ENCODE results near the gene SOWAHB. TPM values are rescaled to one million over a fixed set of nuclear protein-coding genes. Genes with fewer than 3 reads are reported as not detected.

Gene SOWAHB
- total and polyA plus RNA-seq, 9 donors = 0.05 to 0.32 (median 0.13) TPM

GRCh38 chr4:76857074-76857409, 40.9 kb downstream of the SOWAHB start:
- Histone ChIP-seq H3K9me3 (replicated peaks; ENCODE audit: control insufficient read depth, low read depth, low read length) (no peaks in the 10 kb centered on the region), H3K27ac (ENCODE audit: low read length) (peak overlapping the region; percentile 45), H3K27me3 (ENCODE audit: control insufficient read depth, insufficient read depth, low read length) (no peaks in the 10 kb centered on the region), H3K36me3 (ENCODE audit: control insufficient read depth, insufficient read depth, low read length) (no peaks in the 10 kb centered on the region), H3K4me3 (ENCODE audit: low read length) (no peak overlapping the region), H3K4me1 (ENCODE audit: control insufficient read depth, insufficient read depth, low read length) (peaks cover 4% of the 10 kb centered on the region)
- WGBS (ENCODE audit: insufficient coverage) = 27% methylated on average over 2 of the region's 2 CpGs
- peak; percentile 80 for DNase-seq

GRCh38 chr4:76856243-76857073, 41.5 kb downstream of the SOWAHB start:
- H3K9me3 ChIP-seq (replicated peaks; ENCODE audit: control insufficient read depth, low read depth, low read length) = no peaks in the 10 kb centered on the region
- H3K27me3 ChIP-seq (ENCODE audit: control insufficient read depth, insufficient read depth, low read length) = no peaks in the 10 kb centered on the region
- no peak overlapping the region for H3K4me3 ChIP-seq (ENCODE audit: low read length)
- peaks cover 4% of the 10 kb centered on the region for H3K4me1 ChIP-seq (ENCODE audit: control insufficient read depth, insufficient read depth, low read length)
- 0% methylated on average over 1 of the region's 4 CpGs for WGBS (ENCODE audit: insufficient coverage)
- DNase-seq = peak; percentile 82
- H3K27ac ChIP-seq (ENCODE audit: low read length) = peak overlapping the region; percentile 45
- no peaks in the 10 kb centered on the region for H3K36me3 ChIP-seq (ENCODE audit: control insufficient read depth, insufficient read depth, low read length)

- no peak overlapping the region for H3K27ac ChIP-seq (ENCODE audit: low read length)
- H3K4me1 ChIP-seq (ENCODE audit: control insufficient read depth, insufficient read depth, low read length) = peaks cover 4% of the 10 kb centered on the region
- H3K36me3 ChIP-seq (ENCODE audit: control insufficient read depth, insufficient read depth, low read length) = no peaks in the 10 kb centered on the region
- no peak for DNase-seq
- WGBS (ENCODE audit: insufficient coverage) = 86% methylated on average over 1 of the region's 8 CpGs
- H3K27me3 ChIP-seq (ENCODE audit: control insufficient read depth, insufficient read depth, low read length) = no peaks in the 10 kb centered on the region
- H3K9me3 ChIP-seq (replicated peaks; ENCODE audit: control insufficient read depth, low read depth, low read length) = no peaks in the 10 kb centered on the region
- no peak overlapping the region for H3K4me3 ChIP-seq (ENCODE audit: low read length)
Measured at GRCh38 chr4:76854858-76855257, 43.1 kb downstream of the SOWAHB start.

- Histone ChIP-seq H3K36me3 (ENCODE audit: control insufficient read depth, insufficient read depth, low read length) (no peaks in the 10 kb centered on the region), H3K4me3 (ENCODE audit: low read length) (no peak overlapping the region), H3K27me3 (ENCODE audit: control insufficient read depth, insufficient read depth, low read length) (no peaks in the 10 kb centered on the region), H3K27ac (ENCODE audit: low read length) (no peak overlapping the region), H3K9me3 (replicated peaks; ENCODE audit: control insufficient read depth, low read depth, low read length) (peaks cover 5% of the 10 kb centered on the region), H3K4me1 (ENCODE audit: control insufficient read depth, insufficient read depth, low read length) (peaks cover 3% of the 10 kb centered on the region)
- DNase-seq = no peak
- 100% methylated on average over 1 of the region's 2 CpGs for WGBS (ENCODE audit: insufficient coverage)
Measured at GRCh38 chr4:76851375-76851774, 46.6 kb downstream of the SOWAHB start.

- no peaks in the 10 kb centered on the region for H3K4me1 ChIP-seq (ENCODE audit: control insufficient read depth, insufficient read depth, low read length)
- peaks cover 5% of the 10 kb centered on the region for H3K9me3 ChIP-seq (replicated peaks; ENCODE audit: control insufficient read depth, low read depth, low read length)
- no peaks in the 10 kb centered on the region for H3K27me3 ChIP-seq (ENCODE audit: control insufficient read depth, insufficient read depth, low read length)
- H3K27ac ChIP-seq (ENCODE audit: low read length) = no peak overlapping the region
- H3K36me3 ChIP-seq (ENCODE audit: control insufficient read depth, insufficient read depth, low read length) = no peaks in the 10 kb centered on the region
- DNase-seq = peak; percentile 32
- H3K4me3 ChIP-seq (ENCODE audit: low read length) = no peak overlapping the region
- 0% methylated on average over 1 of the region's 4 CpGs for WGBS (ENCODE audit: insufficient coverage)
Measured at GRCh38 chr4:76850010-76850441, 47.9 kb downstream of the SOWAHB start.

Other genes with a start within 250 kb of the SOWAHB start
- gene SEPTIN11, start 51.6 kb upstream of the SOWAHB start, total RNA-seq = 279 TPM
- 100 to 1,000 TPM; 198 to 369 (median 268) TPM for gene SEPTIN11, start 51.6 kb upstream of the SOWAHB start, polyA plus RNA-seq (ENCODE audit: insufficient read depth in 1 of 8, insufficient read length in 8 of 8, low replicate concordance in 1 of 8)
- gene CCNI, start 177.8 kb upstream of the SOWAHB start, total RNA-seq = 124 TPM
- gene CCNI, start 177.8 kb upstream of the SOWAHB start, polyA plus RNA-seq (ENCODE audit: insufficient read depth in 1 of 8, insufficient read length in 8 of 8, low replicate concordance in 1 of 8) = 100 to 1,000 TPM; 242 to 334 (median 259) TPM